HG02884 (cell line): ENCODE results near the gene ARG2.

Experiments
- ATAC-seq: cut with Tn5 transposase; IDR thresholded peaks from one replicate; pipeline ENCODE4 v1.9.1; 2021; ENCODE audit warnings: mild to moderate bottlenecking, moderate library complexity; ENCODE audit not compliant: unreplicated experiment

Gene ARG2

GRCh38 chr14:67680121-67680602, 60.4 kb downstream of the ARG2 start:
- ATAC-seq = peak; percentile 97

- no peak for ATAC-seq
Observed at GRCh38 chr14:67680941-67681340, 61.2 kb downstream of the ARG2 start.

GRCh38 chr14:67683842-67684241, 64.1 kb downstream of the ARG2 start:
- no peak for ATAC-seq

GRCh38 chr14:67690011-67690410, 70.3 kb downstream of the ARG2 start:
- ATAC-seq = no peak

GRCh38 chr14:67694791-67695393, 75.2 kb downstream of the ARG2 start:
- peak; percentile 81 for ATAC-seq

- peak; percentile 88 for ATAC-seq
Observed at GRCh38 chr14:67695394-67695949, 75.8 kb downstream of the ARG2 start, which contains the start of gene RDH11. RDH11 (minus strand) TSS chr14:67695764; CDS start chr14:67695703, 61 bp downstream.

- no peak for ATAC-seq
Observed at GRCh38 chr14:67697006-67697405, 77.3 kb downstream of the ARG2 start.

- no peak for ATAC-seq
Observed at GRCh38 chr14:67698179-67698578, 78.5 kb downstream of the ARG2 start.
